GM19452 (cell line): ENCODE results near the gene PTPMT1.
A peak's percentile ranks its signal among the peaks of the same experiment; 100 is the strongest.
"Not testable (repeated sequence)": the region's sequence is repeated elsewhere in the genome, so short reads cannot be mapped to it uniquely, and the experiment has no call there.

ENCODE experiments used
- ATAC-seq: cut with Tn5 transposase; IDR thresholded peaks from one replicate; pipeline ENCODE4 v1.9.1; 2021; ENCODE audit not compliant: unreplicated experiment

PTPMT1 gene, protein sequence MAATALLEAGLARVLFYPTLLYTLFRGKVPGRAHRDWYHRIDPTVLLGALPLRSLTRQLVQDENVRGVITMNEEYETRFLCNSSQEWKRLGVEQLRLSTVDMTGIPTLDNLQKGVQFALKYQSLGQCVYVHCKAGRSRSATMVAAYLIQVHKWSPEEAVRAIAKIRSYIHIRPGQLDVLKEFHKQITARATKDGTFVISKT

DNA sequence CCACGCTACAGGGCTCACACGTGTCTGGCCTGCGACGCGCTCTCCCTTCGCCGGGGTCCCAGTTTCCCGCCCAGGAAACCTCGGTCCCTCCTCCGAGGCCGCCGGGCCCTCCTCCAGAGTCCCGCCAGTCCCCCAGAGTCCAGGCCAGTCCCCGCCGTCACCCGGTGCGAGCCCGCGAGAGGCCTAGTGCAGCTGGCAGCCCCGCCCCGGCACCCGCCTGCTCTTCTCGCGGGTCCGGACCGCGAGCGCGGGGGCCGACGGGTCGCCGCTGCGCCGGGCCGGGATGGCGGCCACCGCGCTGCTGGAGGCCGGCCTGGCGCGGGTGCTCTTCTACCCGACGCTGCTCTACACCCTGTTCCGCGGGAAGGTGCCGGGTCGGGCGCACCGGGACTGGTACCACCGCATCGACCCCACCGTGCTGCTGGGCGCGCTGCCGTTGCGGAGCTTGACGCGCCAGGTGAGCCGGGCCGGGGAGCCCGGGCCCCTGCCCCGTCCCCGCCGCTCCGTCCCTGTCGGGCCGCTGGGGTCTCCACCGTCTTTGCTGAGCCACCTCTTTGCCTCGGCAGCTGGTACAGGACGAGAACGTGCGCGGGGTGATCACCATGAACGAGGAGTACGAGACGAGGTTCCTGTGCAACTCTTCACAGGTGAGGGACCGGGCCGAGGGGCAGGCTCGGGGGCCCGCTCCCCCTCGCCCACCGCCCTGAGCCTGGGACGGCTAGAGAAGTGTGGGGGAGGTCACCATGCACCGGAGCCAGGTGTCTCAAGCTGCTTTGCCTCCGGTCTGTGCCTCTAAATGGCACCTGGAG lies at the start of gene PTPMT1:
PTPMT1 (plus strand) TSS at position 260 of the 809 bp plus-strand sequence; CDS start at position 284, 24 bp downstream.
- ATAC-seq = peak; percentile 83

DNA sequence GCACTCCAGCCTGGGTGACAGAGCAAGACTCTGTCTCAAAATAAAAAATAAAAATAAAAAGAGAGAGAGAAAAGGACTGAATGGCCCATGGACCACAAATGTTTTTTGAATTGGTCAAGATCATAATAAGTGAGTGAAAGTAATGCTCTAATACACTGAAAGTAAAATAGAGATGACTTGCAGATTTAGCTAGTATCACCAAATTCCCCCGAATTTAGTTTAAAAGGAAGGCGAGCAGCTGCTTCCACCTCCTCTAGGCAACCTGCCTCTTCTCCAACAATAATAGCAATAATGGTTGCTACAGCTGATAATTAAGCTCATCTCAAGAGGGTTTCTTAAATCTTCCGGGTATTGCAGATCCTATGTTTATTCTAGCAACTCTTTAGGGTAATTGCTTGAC lies 49.2 kb upstream of the PTPMT1 start:
- no peak for ATAC-seq

DNA sequence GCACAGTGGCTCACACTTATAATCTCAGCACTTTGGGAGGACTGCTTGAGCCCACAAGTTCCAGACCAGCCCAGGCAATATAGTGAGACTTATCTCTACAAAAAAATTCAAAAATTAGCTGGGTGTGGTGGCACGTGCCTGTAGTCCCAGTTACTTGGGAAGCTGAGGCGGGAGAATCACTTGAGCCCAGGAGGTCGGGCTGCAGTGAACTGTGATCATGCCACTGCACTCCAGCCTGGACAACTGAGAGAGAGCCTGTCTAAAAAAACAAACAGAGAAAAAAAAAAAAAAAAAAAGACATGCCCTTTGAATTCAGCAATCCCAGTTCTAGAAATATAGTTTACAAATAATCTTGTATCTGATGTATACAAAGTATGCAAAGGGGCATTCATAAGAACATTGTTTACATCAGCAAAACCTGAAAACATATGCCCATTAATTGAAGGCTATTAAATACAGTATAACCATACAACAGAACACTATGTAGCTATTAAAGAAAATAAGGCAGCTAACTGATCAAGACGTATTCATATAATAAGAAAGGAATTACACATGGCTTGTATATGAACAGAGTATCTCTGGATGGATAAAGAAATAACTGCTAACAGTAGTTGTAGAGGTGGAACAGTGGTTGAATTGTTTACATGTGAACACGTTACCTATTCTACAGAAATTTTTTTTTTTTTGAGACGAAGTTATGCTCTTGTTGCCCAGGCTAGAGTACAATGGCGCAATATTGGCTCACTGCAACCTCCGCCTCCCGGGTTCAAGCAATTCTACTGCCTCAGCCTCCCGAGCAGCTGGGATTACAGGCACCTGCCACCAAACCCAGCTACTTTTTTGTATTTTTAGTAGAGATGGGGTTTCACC lies 48.2 kb upstream of the PTPMT1 start:
- no peak for ATAC-seq

DNA sequence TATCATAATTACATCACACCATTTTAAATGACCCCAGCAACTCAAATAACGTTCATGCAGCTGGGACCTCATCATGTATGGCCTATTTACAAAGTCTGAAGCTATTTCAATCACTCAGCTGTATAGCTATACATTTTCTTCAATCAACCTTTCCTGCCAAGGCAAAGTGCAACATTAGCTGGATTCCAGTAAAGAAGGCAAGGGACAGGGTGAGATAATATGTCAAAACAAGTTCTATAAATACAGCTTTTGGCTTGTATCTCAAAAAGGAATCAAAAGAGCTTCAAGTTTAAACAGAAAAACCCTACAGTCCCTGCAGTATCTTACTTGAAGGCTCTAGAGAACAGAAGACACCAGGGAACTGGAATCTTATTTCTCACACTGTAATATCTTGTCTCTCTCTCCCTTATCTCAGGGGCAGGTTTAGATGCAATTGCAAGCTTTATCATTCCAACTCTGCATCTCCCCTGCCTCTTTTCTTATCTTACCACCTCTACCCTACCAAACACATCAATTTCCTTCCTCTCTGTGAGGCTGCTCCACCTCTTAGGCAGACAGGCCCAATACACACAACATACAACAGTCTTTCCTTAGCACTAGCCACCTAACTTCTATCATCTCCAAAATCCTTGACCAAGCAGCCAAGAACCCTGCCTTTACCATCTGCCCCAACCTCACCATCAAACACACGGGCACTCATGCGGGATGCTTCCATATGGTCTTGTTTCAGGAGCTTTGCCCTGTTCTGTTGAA lies 47.0 kb upstream of the PTPMT1 start:
- no peak for ATAC-seq

DNA sequence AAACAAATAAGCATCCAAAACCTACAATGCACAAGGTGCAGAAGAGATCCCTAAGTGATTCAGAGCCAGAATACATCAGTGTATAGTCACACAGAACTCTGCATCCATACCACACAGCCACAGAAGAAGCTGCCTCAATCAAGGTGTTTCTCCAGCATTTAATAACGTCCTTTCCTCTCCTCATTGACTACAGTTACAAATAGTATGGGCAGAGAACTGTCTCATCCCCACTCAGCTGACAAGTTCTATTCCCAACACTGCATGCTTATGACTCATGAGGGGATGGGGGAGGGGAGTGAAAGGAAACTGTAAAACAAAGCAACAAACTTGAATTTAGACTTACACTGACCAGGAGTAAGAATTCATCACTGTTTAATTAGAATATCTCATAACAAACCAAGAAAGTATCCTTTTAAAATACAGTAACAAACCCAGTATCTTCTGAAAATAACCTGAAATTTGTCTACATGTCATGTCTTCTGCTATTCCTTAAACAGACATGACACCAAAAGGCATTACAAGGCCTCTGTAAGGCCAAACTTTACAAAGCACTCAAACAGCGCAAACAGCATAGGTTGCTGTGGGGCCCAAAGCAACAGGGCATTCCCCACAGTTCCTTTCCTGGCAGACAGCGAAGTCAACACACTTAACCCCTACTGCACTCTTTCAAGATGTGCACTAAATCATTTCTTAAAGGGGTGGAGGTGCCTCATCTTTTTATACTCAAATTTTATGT lies 41.7 kb upstream of the PTPMT1 start:
- ATAC-seq = peak; percentile 50

DNA sequence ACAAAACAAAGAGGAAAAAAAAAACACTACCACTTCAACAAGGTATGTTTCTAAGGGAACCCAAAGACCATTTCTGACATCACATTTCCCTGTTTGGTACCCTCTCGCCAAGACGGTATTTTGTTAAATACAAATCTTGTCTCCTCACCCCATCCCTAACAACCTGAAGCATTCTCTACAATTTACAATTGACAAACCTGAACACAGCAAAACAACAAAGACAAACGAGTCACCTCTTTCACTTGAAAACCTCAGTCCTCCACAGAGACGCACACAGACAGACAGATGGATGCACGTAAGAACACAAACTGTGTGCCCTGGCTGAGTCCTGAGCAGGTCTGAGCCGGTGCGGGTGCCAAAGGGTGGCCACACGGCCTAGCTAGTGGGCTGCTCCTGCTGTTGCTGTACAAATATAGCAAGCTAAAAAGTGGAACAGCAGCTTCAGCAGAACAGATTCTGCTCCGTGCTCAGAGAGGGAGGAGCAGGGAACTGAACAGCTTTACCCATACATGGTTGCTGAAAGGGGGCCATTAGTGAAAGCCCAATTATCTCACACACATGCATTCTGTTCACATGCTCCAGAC lies 41.0 kb upstream of the PTPMT1 start:
- no peak for ATAC-seq

DNA sequence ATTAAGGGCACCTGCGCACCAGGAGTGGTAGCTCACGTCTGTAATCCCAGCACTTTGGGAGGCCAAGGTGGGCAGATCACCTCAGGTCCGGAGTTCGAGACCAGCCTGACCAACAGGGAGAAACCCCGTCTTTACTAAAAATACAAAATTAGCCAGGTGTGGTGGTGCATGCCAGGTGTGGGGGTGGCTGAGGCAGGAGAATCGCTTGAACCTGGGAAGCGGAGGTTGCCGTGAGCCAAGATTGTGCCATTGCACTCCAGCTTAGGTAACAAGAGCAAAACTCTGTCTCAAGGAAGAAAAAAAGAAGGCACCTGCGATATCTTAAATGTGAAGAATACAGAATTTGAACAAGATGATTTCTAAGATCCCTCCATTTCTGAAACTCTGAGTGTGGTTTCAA lies 39.4 kb upstream of the PTPMT1 start:
- not testable (repeated sequence) for ATAC-seq

DNA sequence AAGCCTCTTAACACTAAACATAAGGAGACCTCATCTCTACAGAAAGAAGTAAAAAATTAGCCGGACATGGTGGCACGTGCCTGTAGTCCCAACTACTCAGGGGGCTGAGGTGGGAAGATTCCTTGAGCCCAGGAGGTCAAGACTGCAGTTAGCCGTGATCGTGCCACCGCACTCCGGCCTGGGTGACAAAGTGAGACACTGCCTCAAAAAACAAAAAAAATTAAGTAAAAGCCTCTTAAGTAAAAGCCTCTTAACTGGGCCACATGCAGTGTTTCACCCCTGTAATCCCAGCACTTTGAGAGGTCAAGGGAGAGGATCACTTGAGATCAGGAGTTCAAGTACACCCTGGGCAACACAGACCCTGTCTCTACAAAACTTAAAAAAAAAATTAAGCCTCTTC lies 38.2 kb upstream of the PTPMT1 start:
- ATAC-seq = no peak

DNA sequence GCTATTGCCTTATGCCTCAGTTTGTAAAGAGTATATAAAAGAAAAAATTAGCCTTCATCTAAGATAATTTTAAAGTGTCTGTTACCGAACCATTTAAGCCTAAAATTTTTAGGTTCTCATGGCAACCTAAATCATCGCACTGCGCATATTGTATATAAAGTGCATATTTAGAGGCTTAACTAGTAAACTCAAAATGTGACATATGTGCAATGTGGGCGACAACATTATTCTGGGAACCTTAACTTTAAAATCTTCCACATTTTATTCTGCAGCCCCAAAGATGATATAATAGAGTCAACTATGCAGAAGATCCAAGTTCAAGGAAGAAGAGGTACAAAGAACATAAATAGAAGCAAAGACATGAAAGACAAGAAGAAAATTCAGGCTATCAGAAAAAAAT lies 35.4 kb upstream of the PTPMT1 start:
- no peak for ATAC-seq

DNA sequence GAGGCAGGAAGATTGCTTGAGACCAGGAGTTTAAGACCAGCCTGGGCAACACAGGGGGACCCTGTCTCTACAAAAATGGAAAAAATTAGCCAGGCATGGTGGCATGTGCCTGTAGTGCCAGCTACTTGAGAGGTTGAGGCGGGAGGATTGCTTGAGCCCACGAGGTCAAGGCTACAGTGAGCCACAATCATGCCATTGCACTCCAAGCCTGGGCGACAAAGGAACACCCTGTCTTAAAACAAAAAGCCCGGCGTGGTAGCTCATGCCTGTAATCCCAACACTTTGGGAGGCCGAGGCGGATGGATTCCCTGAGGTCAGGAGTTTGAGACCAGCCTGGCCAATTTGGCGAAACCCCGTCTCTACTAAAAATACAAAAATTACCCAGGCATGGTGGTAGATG lies 34.7 kb upstream of the PTPMT1 start:
- ATAC-seq = not testable (repeated sequence)

DNA sequence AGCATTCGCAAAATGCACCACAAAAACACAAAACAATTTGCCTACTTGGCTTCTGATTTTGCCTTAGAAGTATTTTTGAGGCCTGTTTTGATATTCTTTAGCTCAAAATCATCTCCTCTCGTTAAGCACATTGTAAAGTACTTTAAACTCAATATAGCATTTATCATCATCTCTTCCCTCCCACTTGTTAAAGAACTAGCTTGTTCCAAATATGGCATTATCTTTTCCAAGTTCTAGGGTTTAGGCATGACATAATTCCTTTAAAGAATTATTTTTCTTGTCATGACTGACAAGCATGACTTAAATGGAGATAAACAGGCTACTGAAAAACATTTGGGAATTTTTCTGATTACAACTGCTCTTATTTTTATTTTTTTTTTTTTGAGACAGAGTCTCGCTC lies 33.7 kb upstream of the PTPMT1 start:
- no peak for ATAC-seq

DNA sequence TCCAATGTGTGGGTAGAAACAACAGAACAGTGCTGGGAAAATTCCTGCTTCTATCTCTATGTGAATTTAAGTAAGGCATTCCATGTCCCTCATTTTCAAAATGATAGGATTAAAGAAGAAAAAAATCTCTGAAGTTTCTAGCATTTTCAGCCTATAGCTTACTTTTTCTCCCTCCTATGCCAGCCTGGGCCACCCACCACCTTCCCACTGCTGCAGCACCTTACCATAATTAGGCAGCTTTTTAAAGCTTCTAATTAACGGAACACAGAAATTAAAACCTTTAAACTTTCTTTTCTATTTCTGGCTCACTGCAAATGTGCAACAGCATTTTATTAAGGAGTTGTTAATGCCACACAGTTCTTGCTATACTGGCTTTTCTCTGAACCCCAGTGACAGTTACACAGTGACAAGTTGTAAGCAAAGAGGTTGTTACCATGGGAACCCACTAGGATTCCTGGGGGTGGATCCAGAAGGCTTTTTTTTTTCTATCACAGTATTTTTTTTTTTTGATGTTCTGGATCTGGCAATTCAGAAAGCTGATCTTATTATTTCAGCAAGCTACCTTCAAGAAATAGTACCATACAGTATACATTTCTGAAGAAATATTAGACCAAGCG lies 32.7 kb upstream of the PTPMT1 start:
- no peak for ATAC-seq

DNA sequence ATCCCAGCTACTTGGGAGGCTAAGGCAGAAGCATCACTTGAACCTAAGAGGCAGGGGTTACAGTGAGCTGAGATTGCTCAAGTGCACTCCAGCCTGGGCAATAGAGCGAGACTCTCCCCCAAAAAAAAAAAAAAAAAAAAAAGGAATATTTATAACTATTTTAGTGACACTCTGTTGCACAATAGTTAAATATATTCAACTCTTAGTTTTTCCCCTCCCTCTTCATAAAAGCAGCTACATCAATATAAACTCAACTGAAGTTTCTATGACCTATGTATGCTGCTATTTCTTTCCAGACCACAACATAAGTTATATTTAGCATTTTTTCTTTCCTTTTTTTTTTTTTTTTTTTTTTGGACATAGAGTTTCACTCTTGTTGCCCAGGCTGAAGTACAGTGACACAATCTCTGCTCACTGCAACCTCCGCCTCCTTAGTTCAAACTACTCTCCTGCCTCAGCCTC lies 31.7 kb upstream of the PTPMT1 start:
- ATAC-seq = no peak

DNA sequence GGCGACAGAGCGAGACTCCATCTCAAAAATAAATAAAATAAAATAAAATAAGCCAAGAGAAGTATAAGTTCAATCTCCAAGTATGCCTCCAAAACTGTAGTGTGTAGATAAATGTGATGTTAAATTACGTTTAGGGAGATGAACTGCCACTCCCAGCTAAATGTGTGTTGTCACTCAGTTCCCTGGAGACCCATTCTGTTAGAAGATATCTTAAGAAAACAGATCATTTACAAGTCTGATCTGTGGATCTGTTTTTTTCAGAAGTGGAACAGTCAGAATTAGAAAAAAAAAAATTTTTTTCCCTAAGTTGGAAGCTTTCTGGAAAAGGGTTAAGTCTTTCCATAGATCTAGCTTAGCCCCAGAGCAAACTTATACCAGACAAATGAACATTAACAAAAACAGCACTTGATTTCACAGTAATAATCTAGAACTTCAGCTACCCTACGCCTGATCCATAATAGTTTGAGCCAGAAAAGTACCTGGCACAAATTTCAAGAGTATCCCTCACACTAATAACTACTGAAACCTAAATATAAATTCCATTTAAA lies 30.6 kb upstream of the PTPMT1 start:
- no peak for ATAC-seq

DNA sequence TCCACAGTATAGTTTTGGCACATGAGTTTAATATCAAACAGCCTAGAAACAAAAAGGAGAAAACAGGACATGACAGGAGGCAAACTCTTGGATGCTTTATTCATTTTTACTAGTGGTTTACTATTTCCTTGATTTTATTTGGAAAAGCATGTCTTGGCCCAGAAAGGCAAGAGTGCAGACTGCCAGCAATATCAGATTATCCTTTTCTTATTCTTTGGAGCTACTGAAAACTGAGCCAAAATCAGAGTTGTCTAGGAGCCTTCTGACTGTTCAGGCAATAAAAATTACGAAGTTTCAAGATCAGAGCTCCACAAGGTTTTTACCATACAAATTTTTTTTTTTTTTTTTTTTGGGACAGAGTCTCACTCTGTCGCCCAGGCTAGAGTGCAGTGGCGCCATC lies 28.5 kb upstream of the PTPMT1 start:
- no peak for ATAC-seq

DNA sequence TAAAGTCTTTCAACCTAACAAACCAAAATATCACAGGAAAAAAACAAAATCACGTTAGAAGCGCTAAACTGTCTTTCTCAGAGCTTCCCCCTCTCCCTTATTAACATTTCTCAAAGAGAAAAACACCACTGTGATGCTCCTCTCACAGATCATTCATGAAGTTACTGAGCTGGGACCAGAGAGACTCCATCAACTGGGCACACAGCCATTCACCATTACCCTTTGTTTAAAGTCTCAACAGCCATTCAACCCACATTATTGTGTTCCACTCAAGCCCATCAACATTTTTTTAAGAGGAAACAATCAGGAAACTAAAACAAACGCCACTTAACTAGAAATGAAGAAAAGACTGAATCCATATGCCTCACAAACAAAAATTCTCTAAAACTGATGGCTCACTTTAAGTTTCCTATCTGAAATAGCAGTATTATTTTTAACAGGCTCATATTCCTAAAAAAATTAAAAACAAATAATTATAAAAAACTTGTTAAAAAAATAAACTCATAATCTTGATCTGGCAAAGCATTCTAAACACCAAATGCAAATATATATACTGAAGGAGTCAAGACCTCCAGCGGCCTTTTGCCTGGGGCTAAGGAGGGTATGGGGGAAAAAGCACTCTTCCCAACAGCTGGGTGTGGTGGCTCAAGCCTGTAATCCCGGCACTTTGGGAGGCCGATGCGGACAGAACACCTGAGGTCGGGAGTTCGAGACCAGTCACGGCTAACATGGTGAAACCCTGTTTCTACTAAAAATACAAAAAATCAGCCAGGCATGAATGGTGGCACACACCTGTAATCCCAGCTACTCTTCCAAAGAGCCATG lies 26.4 kb upstream of the PTPMT1 start:
- no peak for ATAC-seq

DNA sequence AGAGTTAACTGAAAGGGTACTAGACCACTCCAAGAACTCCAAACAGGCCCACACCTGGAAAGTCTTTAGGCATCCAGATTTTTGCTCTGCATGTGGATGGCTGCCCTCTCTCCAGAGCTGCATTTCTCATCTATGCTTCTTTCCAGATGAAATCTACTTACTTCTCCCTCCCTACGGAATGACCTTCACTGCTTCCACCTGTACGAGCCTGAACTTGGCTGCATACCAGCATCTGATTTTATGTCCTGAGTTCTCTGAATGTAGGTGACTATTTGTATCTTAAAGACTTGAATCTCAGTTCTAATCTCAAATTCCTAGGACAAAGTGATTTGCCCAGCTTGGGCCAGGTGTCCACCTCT lies 25.7 kb upstream of the PTPMT1 start:
- ATAC-seq = no peak

DNA sequence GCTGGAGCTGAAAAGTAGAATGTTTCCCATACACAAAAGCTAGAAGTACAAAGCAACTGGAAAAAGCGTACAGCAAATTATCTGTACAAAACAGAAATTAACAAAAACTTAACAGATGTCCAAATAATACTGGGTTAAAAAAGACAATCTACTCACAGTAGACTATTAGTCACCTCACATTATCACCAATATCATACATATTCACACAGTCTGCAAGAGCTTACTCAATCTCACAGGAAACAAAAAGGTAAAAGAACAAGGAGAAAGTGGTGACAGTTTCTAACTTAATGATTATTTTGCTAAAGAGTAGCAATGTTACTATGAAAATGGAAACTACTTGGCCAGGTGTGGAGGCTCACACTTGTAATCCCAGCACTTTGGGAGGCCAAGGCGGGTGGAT lies 24.3 kb upstream of the PTPMT1 start:
- ATAC-seq = no peak
